NCI-H345 treated with DMSO at 0.1 percent for 48 hours (cell line): Measurements from ENCODE around the gene C21orf91.
"Not testable (repeated sequence)": the region's sequence is repeated elsewhere in the genome, so short reads cannot be mapped to it uniquely, and the experiment has no call there.

Experiments
- DNase-seq: peaks from one replicate; lab custom pipeline; 2025; ENCODE audit not compliant: unreplicated experiment; lab: John Stamatoyannopoulos, UW

C21orf91 gene

GRCh38 chr21:17779496-17779895 lies 39.7 kb downstream of the C21orf91 start:
- no peak for DNase-seq

GRCh38 chr21:17777072-17777765 lies 41.9 kb downstream of the C21orf91 start:
- DNase-seq: no peak

- no peak for DNase-seq
These were observed 43.6 kb downstream of the C21orf91 start for GRCh38 chr21:17775431-17776126.

- DNase-seq: not testable (repeated sequence)
These were observed 44.1 kb downstream of the C21orf91 start for GRCh38 chr21:17775021-17775420.

GRCh38 chr21:17769447-17769845 lies 49.7 kb downstream of the C21orf91 start:
- no peak for DNase-seq

GRCh38 chr21:17768840-17769446 lies 50.2 kb downstream of the C21orf91 start:
- no peak for DNase-seq

GRCh38 chr21:17765207-17765606 lies 53.9 kb downstream of the C21orf91 start:
- DNase-seq: no peak

- no peak for DNase-seq
These were observed 55.7 kb downstream of the C21orf91 start for GRCh38 chr21:17763288-17764037.

- no peak for DNase-seq
These were observed 59.5 kb downstream of the C21orf91 start for GRCh38 chr21:17759511-17760178.

- DNase-seq: no peak
These were observed 60.5 kb downstream of the C21orf91 start for GRCh38 chr21:17758683-17759082.

GRCh38 chr21:17757671-17758070 lies 61.5 kb downstream of the C21orf91 start:
- no peak for DNase-seq

- no peak for DNase-seq
These were observed 65.4 kb downstream of the C21orf91 start for GRCh38 chr21:17753736-17754135.

GRCh38 chr21:17752171-17752570 lies 67.0 kb downstream of the C21orf91 start:
- no peak for DNase-seq

GRCh38 chr21:17746920-17747319 lies 72.2 kb downstream of the C21orf91 start:
- no peak for DNase-seq

- no peak for DNase-seq
These were observed 74.1 kb downstream of the C21orf91 start for GRCh38 chr21:17745086-17745485.

- no peak for DNase-seq
These were observed 76.1 kb downstream of the C21orf91 start for GRCh38 chr21:17742940-17743592.

- no peak for DNase-seq
These were observed 77.0 kb downstream of the C21orf91 start for GRCh38 chr21:17742181-17742580.
